K562 (cell line): Measurements from ENCODE around the gene PYGO2. TPM values are rescaled to one million over a fixed set of nuclear protein-coding genes. Genes with fewer than 3 reads are reported as not detected.
A peak's percentile ranks its signal among the peaks of the same experiment; 100 is the strongest.

ENCODE experiments used
- POLR2A ChIP-seq: fragments of 450-650 bp; conservative IDR thresholded peaks from 2 replicates; pipeline ENCODE4 v1.6.1; 2016
- RBM17 ChIP-seq: fragments of 200-400 bp; formaldehyde crosslinking; IDR thresholded peaks from 2 replicates; pipeline ENCODE4 v1.6.1; 2017; ENCODE audit warnings: low read depth, mild to moderate bottlenecking, low read length, borderline replicate concordance
- SUPT5H ChIP-seq: fragments of 450-650 bp; IDR thresholded peaks from 2 replicates; pipeline ENCODE4 v1.6.1; 2016
- TBP ChIP-seq: optimal IDR thresholded peaks from 2 replicates; pipeline ENCODE3; 2011; ENCODE audit warnings: low read depth, low read length, improper control_type of control experiment
- THRAP3 ChIP-seq: fragments of 450-650 bp; IDR thresholded peaks from 2 replicates; pipeline ENCODE4 v1.6.1; 2016; ENCODE audit warnings: mild to moderate bottlenecking, inconsistent platforms, borderline replicate concordance
- TRIM28 ChIP-seq: fragments of 450-650 bp; IDR thresholded peaks from 2 replicates; pipeline ENCODE4 v1.6.1; 2017
- ZNF146 ChIP-seq: IDR thresholded peaks from one replicate; pipeline ENCODE4 v1.6.1; 2018; ENCODE audit warnings: missing compliant biosample characterization; ENCODE audit not compliant: unreplicated experiment
- polyA plus RNA-seq, 8 experiments: library from polyadenylated mRNA; depleted of rRNA in 4 of 8; stranded (reverse) in 5 of 8; unstranded in 3 of 8; fragments of >200 nt; fragmentation: Nextera tagmentation in 2 of 8; fragmentation: Illumina TruSeq in 1 of 8; extraction: Ambion mirVana in 2 of 8; extraction: Trizol in 1 of 8; gene quantifications; 2 replicates each; pipeline versions ENCODE4 v1.2.1 to v1.2.3, GENCODE V29; 2011 to 2014; ENCODE audit warnings: inconsistent platforms in 1 of 8, missing spikeins in 1 of 8
- total RNA-seq, 7 experiments: library from RNA; depleted of rRNA in 6 of 7; stranded (reverse); fragments of >200 nt in 6 of 7; fragmentation: Illumina TruSeq in 2 of 7; extraction: Trizol in 2 of 7; gene quantifications; 2 replicates each; pipeline versions ENCODE4 v1.2.1 to v1.2.3, GENCODE V29; 2011 to 2021; ENCODE audit warnings: low replicate concordance in 1 of 7
- TF ChIP-seq, protein P1 (sequence below): fragments of 250-450 bp; sonication (Bioruptor Pico); IDR thresholded peaks from 2 replicates; pipeline ENCODE4 v1.4.0; 2020; ENCODE audit warnings: mild to moderate bottlenecking, moderate library complexity
- TF ChIP-seq, protein P2 (sequence below): fragments of 450-650 bp; IDR thresholded peaks from 2 replicates; pipeline ENCODE4 v1.6.1; 2016; ENCODE audit warnings: missing biosample characterization, missing genetic modification characterization
- TF ChIP-seq, protein P3 (sequence below): IDR thresholded peaks from 2 replicates; pipeline ENCODE4 v1.6.1; 2012; ENCODE audit warnings: low read depth, low read length, improper control_type of control experiment, borderline replicate concordance
- TF ChIP-seq, protein P4 (sequence below): fragments of 450-650 bp; IDR thresholded peaks from 2 replicates; pipeline ENCODE4 v1.7.1; 2018; ENCODE audit warnings: mild to moderate bottlenecking, low read depth; ENCODE audit not compliant: partially characterized antibody

The PYGO2 gene
- total and polyA plus RNA-seq, 9 of the 15 experiments (the other 6 are each of a cell fraction or from before 2014, with no cell fraction given), result 8.3 to 36.2 (median 18.2) TPM

DNA sequence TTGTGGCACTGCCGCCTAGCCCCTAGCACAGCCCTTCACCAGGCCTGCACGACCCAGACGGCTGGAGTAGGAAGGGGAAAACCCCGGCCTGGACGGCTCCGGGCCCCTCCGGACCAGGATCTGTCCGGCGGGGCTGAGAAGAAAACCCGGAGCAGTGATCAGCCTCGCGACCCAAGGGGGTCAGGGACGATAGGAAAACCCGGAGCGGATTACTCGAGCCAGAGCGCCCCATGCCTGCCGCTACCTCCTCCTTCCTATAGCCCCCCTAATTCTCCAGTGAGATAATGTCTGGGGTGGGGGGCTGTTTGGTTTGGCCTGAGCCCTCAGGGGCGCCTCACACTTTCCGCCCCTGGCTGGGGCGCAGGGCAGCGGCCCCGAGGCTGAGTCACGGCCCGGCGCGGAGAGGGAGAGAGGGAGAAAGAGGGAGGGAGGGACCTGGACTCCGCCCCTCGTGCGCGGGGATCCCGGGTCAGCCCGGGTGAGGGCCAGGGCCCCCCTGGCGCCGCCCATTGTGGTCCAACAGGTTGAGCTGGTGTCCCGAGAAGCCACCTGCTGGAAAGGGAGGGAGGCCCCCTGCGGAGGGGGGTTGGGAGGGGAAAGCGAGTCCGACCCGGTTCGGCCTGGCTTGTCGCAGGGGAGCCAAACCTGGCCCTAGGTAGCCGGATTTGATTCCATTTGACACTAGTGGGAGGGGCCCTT, 39.3 kb upstream of the PYGO2 start (continued):
- TF ChIP-seq, protein P1, sequence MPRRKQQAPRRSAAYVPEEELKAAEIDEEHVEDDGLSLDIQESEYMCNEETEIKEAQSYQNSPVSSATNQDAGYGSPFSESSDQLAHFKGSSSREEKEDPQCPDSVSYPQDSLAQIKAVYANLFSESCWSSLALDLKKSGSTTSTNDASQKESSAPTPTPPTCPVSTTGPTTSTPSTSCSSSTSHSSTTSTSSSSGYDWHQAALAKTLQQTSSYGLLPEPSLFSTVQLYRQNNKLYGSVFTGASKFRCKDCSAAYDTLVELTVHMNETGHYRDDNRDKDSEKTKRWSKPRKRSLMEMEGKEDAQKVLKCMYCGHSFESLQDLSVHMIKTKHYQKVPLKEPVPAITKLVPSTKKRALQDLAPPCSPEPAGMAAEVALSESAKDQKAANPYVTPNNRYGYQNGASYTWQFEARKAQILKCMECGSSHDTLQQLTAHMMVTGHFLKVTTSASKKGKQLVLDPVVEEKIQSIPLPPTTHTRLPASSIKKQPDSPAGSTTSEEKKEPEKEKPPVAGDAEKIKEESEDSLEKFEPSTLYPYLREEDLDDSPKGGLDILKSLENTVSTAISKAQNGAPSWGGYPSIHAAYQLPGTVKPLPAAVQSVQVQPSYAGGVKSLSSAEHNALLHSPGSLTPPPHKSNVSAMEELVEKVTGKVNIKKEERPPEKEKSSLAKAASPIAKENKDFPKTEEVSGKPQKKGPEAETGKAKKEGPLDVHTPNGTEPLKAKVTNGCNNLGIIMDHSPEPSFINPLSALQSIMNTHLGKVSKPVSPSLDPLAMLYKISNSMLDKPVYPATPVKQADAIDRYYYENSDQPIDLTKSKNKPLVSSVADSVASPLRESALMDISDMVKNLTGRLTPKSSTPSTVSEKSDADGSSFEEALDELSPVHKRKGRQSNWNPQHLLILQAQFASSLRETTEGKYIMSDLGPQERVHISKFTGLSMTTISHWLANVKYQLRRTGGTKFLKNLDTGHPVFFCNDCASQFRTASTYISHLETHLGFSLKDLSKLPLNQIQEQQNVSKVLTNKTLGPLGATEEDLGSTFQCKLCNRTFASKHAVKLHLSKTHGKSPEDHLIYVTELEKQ (CRISPR knock-in tag), result 0 out of 2 replicates have a peak, but pooled peaks have one; percentile 8
- TF ChIP-seq TRIM28 (peak; percentile 69), THRAP3 (peak; percentile 84; the same call in 1 of the 2 replicates), SUPT5H (peak; percentile 67), RBM17 (no peak), TBP (peak; percentile 73), POLR2A (peak; percentile 80), ZNF146 (CRISPR knock-in tag) (peak; percentile 32)
- TF ChIP-seq, protein P2, sequence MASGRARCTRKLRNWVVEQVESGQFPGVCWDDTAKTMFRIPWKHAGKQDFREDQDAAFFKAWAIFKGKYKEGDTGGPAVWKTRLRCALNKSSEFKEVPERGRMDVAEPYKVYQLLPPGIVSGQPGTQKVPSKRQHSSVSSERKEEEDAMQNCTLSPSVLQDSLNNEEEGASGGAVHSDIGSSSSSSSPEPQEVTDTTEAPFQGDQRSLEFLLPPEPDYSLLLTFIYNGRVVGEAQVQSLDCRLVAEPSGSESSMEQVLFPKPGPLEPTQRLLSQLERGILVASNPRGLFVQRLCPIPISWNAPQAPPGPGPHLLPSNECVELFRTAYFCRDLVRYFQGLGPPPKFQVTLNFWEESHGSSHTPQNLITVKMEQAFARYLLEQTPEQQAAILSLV, result peak; percentile 27; the same call in 1 of the 2 replicates
- TF ChIP-seq, protein P3, sequence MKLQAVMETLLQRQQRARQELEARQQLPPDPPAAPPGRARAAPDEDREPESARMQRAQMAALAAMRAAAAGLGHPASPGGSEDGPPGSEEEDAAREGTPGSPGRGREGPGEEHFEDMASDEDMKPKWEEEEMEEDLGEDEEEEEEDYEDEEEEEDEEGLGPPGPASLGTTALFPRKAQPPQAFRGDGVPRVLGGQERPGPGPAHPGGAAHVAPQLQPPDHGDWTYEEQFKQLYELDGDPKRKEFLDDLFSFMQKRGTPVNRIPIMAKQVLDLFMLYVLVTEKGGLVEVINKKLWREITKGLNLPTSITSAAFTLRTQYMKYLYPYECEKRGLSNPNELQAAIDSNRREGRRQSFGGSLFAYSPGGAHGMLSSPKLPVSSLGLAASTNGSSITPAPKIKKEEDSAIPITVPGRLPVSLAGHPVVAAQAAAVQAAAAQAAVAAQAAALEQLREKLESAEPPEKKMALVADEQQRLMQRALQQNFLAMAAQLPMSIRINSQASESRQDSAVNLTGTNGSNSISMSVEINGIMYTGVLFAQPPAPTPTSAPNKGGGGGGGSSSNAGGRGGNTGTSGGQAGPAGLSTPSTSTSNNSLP, result no peak
- TF ChIP-seq, protein P4, sequence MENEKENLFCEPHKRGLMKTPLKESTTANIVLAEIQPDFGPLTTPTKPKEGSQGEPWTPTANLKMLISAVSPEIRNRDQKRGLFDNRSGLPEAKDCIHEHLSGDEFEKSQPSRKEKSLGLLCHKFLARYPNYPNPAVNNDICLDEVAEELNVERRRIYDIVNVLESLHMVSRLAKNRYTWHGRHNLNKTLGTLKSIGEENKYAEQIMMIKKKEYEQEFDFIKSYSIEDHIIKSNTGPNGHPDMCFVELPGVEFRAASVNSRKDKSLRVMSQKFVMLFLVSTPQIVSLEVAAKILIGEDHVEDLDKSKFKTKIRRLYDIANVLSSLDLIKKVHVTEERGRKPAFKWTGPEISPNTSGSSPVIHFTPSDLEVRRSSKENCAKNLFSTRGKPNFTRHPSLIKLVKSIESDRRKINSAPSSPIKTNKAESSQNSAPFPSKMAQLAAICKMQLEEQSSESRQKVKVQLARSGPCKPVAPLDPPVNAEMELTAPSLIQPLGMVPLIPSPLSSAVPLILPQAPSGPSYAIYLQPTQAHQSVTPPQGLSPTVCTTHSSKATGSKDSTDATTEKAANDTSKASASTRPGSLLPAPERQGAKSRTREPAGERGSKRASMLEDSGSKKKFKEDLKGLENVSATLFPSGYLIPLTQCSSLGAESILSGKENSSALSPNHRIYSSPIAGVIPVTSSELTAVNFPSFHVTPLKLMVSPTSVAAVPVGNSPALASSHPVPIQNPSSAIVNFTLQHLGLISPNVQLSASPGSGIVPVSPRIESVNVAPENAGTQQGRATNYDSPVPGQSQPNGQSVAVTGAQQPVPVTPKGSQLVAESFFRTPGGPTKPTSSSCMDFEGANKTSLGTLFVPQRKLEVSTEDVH, result peak; percentile 66
